ENCODE measurements around the gene PRPF18.

- TF ChIP-seq, protein P1, sequence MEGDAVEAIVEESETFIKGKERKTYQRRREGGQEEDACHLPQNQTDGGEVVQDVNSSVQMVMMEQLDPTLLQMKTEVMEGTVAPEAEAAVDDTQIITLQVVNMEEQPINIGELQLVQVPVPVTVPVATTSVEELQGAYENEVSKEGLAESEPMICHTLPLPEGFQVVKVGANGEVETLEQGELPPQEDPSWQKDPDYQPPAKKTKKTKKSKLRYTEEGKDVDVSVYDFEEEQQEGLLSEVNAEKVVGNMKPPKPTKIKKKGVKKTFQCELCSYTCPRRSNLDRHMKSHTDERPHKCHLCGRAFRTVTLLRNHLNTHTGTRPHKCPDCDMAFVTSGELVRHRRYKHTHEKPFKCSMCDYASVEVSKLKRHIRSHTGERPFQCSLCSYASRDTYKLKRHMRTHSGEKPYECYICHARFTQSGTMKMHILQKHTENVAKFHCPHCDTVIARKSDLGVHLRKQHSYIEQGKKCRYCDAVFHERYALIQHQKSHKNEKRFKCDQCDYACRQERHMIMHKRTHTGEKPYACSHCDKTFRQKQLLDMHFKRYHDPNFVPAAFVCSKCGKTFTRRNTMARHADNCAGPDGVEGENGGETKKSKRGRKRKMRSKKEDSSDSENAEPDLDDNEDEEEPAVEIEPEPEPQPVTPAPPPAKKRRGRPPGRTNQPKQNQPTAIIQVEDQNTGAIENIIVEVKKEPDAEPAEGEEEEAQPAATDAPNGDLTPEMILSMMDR (IDR thresholded peaks at IDR 0.05) = no peak
- TF ChIP-seq POLR2A (IDR thresholded peaks at IDR 0.05) = no peak
Observed at GRCh38 chr10:13559124-13559700, 27.6 kb upstream of the PRPF18 start.
